D721Med (cell line): ENCODE data around the gene MAST4.

Experiments
- DNase-seq: peaks from one replicate; pipeline ENCODE4 v3.0.0; 2011; ENCODE audit warnings: low spot score; ENCODE audit not compliant: insufficient read length
- FAIRE-seq: peaks from 2 replicates; lab custom pipeline; 2011; peaks lifted over from hg19 to GRCh38; lab: Jason Lieb, UNC
- TF ChIP-seq, protein P1 (sequence below): IDR thresholded peaks from 2 replicates; pipeline ENCODE4 v1.5.1; 2012; ENCODE audit warnings: mild to moderate bottlenecking, control low read depth; ENCODE audit not compliant: insufficient read depth; ENCODE audit errors: missing control alignments

Gene MAST4

DNA sequence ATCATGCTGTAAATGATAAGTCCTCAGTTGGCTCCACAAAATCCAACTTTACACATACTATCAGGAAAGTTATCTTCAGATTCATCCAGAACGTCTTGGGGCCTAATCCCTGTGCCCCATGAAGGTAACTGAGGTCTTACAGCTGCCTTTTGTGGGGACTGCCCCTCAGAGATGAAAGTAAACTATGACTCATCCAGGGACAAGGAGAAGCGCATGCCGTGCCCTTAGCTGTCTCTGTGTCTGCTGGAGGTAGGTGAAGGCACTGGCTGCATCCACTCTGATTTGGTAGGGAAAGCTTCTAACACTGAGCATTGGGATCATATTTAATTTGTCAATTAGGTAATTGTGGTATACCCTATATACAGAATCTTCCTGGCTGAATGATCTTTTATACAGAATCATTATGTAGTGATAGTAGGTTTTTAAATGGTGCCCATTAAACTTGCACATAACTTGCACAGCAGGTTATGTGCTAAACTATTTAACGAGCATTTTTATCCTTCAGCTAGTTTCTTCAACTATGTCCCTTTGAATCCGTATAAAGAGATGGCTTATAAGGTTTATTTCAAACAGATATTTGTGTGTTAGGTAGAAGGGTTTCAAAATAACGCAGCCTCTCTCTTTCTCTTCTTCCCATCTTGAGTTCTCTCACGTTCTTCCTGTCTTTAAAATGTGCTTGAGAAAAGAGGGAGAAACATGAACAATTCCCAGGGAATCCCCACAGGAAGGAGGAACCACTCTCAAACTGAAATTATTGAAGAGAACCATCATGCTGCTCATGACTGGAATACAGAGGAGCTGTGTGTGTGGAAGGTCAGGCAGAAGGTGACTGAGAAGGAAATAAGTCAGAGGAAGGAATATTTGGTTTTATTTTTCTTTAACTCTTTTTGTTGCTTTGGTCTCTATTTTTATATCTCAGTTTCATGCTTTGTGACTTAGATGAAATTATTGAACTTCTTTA lies 349.5 kb downstream of the MAST4 start:
- no peak for FAIRE-seq
- DNase-seq: no peak
- TF ChIP-seq, protein P1, sequence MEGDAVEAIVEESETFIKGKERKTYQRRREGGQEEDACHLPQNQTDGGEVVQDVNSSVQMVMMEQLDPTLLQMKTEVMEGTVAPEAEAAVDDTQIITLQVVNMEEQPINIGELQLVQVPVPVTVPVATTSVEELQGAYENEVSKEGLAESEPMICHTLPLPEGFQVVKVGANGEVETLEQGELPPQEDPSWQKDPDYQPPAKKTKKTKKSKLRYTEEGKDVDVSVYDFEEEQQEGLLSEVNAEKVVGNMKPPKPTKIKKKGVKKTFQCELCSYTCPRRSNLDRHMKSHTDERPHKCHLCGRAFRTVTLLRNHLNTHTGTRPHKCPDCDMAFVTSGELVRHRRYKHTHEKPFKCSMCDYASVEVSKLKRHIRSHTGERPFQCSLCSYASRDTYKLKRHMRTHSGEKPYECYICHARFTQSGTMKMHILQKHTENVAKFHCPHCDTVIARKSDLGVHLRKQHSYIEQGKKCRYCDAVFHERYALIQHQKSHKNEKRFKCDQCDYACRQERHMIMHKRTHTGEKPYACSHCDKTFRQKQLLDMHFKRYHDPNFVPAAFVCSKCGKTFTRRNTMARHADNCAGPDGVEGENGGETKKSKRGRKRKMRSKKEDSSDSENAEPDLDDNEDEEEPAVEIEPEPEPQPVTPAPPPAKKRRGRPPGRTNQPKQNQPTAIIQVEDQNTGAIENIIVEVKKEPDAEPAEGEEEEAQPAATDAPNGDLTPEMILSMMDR: no peak

DNA sequence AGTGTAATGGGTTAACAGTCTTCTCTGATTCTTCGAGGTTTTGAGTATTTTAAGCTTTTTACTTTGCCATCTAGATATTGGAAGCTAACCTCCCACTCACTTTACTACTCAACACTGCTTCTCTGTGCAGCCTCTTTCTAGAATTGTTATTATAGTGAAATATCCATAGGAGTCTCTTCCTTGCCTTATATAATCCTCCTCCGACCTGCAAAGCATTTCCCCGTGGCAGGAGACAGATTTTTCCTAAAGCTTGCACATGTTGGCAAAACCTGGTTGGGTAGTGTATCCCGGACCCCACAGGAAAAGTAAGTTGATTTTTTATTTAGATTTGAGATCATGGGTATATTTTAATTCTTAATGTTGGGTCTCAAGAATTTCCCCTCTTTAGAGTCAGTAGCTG lies 351.3 kb downstream of the MAST4 start:
- DNase-seq (no peak), FAIRE-seq (no peak)

DNA sequence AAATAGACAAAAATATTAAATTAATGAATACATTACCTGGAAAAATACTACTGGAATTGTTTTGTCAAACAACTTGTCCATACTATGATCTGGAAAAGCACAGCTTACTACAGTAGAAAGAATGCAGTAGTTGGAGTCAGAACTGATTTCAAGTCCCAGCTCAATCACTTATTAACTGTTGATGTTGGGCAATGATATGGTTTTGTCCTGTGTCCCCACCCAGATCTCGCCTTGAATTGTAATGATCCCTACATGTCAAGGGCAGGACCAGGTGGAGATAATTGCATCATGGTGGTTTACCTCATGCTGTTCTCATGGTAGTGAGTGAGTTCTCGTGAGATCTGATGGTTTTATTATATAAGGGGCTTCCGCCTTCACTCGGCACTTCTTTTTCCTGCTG lies 352.9 kb downstream of the MAST4 start:
- TF ChIP-seq, protein P1: no peak
- FAIRE-seq (no peak), DNase-seq (no peak)

More for the DNA sequence above, 351.3 kb downstream of the MAST4 start:
- TF ChIP-seq, protein P1: no peak

DNA sequence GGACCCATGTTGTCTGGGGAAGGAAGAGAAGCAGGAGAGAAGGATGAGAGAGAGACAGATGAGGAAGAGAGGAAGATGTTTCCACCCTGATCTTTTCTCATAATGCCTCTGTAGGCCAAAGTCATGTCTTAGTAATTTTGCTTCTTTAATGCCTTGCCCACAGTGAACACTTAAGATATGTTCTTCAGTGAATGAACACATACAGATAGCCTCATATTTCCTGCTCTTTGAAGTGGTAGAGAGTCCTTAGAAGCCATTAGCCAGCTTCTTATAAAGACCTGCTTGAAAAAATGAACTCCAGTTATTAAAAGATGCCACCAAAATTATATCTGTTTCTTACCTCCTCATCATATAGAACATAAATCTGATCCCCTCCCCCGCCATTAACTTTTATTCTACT lies 356.0 kb downstream of the MAST4 start:
- TF ChIP-seq, protein P1: no peak
- no peak for DNase-seq
- no peak for FAIRE-seq

DNA sequence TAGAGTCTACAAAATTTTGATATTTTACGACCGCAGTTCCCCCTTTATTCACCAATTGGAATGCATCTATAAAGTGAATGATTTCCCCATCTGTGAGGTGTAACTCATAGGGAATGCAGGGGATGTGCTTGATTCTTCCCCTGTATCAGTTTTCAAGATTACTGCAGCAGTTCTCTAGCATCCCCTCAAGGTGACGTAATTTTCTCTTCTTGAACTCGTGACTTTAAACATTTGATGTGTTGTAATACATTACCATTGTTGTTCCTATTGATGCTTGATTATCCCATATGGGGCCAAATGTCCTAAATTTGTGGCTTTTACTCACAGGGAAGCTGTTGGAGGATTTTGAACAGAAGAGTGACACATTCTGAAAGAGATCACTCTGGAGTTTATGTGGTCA lies 360.2 kb downstream of the MAST4 start:
- DNase-seq: no peak
- TF ChIP-seq, protein P1: no peak
- no peak for FAIRE-seq

DNA sequence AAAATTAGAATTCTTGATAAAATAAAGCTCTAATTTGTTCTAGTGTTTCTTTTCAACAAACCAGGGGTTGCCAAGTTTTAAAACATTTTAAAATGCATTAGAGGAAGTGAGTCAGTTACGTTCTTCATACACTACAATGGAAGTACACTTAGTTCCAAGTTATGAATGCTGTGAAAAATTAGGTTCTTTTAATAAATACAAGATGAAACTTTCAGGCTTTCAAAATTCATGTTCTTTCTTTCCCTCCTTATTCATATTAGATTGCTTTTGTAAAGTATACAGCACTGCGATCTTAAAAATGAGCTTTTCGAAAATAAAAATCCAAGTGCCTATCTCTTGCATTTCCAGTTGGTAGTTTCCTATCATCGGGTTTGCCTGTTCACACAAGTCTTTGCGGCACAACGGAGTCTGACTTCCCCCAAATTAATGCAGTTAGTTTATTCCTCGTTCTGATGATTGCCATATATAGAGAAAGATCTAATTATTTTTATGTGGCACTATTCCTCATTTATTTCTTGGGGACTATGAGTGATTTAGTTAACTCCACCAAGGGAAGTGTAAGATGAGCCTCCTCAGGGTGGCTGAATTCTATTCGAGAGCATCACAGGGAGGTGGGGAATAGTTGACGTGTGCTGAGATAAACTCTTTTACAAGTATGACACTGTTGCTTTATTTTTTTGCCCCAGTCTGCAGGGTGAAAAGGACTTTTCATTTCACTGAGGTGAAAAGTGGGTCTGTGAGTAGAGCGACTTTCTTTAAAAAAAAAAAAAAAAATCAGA lies 362.2 kb downstream of the MAST4 start:
- TF ChIP-seq, protein P1: no peak
- no peak for FAIRE-seq
- DNase-seq: no peak
